ENCODE results near the gene SYTL5.

Gene SYTL5

GRCh38 chrX:38095971-38096529 is 89.7 kb downstream of the SYTL5 start:
- H3K4me3 Mint-ChIP-seq: no peak overlapping the region
- H3K4me1 Mint-ChIP-seq: no peaks in the 10 kb centered on the region
- H3K27me3 Mint-ChIP-seq (ENCODE audit: low read depth, poor library complexity): no peaks in the 10 kb centered on the region
- peaks cover 29% of the 10 kb centered on the region for H3K9me3 Mint-ChIP-seq
- no peak for TF ChIP-seq CTCF (IDR thresholded peaks at IDR 0.05)
- no peak for DNase-seq
- no peak overlapping the region for H3K27ac Mint-ChIP-seq
- H3K36me3 Mint-ChIP-seq (ENCODE audit: low read depth): peaks cover 3% of the 10 kb centered on the region

GRCh38 chrX:38099688-38100087 is 93.3 kb downstream of the SYTL5 start:
- TF ChIP-seq CTCF (IDR thresholded peaks at IDR 0.05): no peak
- DNase-seq: no peak
- Mint-ChIP-seq H3K4me3 (no peak overlapping the region), H3K4me1 (no peaks in the 10 kb centered on the region), H3K9me3 (peaks cover 44% of the 10 kb centered on the region), H3K27ac (no peak overlapping the region), H3K27me3 (ENCODE audit: low read depth, poor library complexity) (no peaks in the 10 kb centered on the region), H3K36me3 (ENCODE audit: low read depth) (peaks cover 9% of the 10 kb centered on the region)

DNA sequence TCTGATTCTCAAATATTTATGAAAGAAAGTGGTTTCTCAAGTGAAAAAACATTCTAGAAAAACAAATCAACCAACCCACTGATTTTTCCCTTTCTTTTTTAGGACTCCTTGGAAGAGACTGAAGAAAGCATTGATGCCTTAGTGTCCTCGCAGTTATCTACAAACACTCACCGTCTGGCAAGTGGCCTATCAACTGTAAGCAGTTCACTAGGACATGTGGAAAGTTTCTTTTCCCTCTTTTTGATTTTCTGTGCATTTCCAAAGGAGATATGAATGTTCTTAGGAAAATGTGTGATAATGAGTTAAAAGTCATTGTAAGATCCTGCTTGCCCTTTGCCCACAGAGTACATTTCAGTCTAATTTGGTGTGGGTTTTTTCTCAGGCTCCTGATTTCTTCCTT is 95.9 kb downstream of the SYTL5 start:
- H3K27ac Mint-ChIP-seq: no peak overlapping the region
- no peak for DNase-seq
- H3K4me1 Mint-ChIP-seq: no peaks in the 10 kb centered on the region
- TF ChIP-seq CTCF (IDR thresholded peaks at IDR 0.05): no peak
- H3K9me3 Mint-ChIP-seq: peaks cover 58% of the 10 kb centered on the region
- H3K27me3 Mint-ChIP-seq (ENCODE audit: low read depth, poor library complexity): no peaks in the 10 kb centered on the region
- H3K36me3 Mint-ChIP-seq (ENCODE audit: low read depth): peaks cover 9% of the 10 kb centered on the region
- no peak overlapping the region for H3K4me3 Mint-ChIP-seq

- no peak overlapping the region for H3K27ac Mint-ChIP-seq
- no peaks in the 10 kb centered on the region for H3K4me1 Mint-ChIP-seq
- H3K36me3 Mint-ChIP-seq (ENCODE audit: low read depth): peaks cover 9% of the 10 kb centered on the region
- no peak overlapping the region for H3K4me3 Mint-ChIP-seq
- peaks cover 56% of the 10 kb centered on the region for H3K9me3 Mint-ChIP-seq
- no peaks in the 10 kb centered on the region for H3K27me3 Mint-ChIP-seq (ENCODE audit: low read depth, poor library complexity)
- no peak for DNase-seq
- TF ChIP-seq CTCF (IDR thresholded peaks at IDR 0.05): no peak
Measured at GRCh38 chrX:38102875-38103274, 96.5 kb downstream of the SYTL5 start.

GRCh38 chrX:38103857-38104812 is 97.8 kb downstream of the SYTL5 start:
- no peaks in the 10 kb centered on the region for H3K27me3 Mint-ChIP-seq (ENCODE audit: low read depth, poor library complexity)
- no peak overlapping the region for H3K4me3 Mint-ChIP-seq
- H3K27ac Mint-ChIP-seq: no peak overlapping the region
- peaks cover 6% of the 10 kb centered on the region for H3K36me3 Mint-ChIP-seq (ENCODE audit: low read depth)
- H3K4me1 Mint-ChIP-seq: no peaks in the 10 kb centered on the region
- no peak for DNase-seq
- no peak for TF ChIP-seq CTCF (IDR thresholded peaks at IDR 0.05)
- peaks cover 45% of the 10 kb centered on the region for H3K9me3 Mint-ChIP-seq
